Caco-2 (cell line): Measurements from ENCODE around the gene LARP4B. TPM values are rescaled to one million over a fixed set of nuclear protein-coding genes. Genes with fewer than 3 reads are reported as not detected.

Experiments used
- BruUV-seq: library from RNA; stranded (reverse); fragments of 400-500 nt; replicated peaks from 2 replicates; lab custom pipeline; 2021; lab: Mats Ljungman, UMichigan
- CTCF ChIA-PET: fragments of 300-600 bp; sonication (Branson Sonifier 250); formaldehyde crosslinking; loops from one replicate; lab custom pipeline; 2022; ENCODE audit warnings: antibody characterized with exemption; lab: Charles Lee
- POLR2A ChIA-PET: fragments of 300-600 bp; sonication (Branson Sonifier 250); formaldehyde crosslinking; loops from one replicate; lab custom pipeline; 2022; ENCODE audit warnings: antibody characterized with exemption; lab: Charles Lee
- DNase-seq, 2 experiments: peaks; one replicate each; pipeline versions ENCODE4 v3.0.0 to v3.0.0-alpha.2; 2020 to 2022
- H3K27me3 ChIP-seq: replicated peaks from 2 replicates; pipeline ENCODE4 v1.6.0; 2011; ENCODE audit warnings: low read length; ENCODE audit not compliant: control insufficient read depth, insufficient read depth
- H3K36me3 ChIP-seq: 2 replicates; pipeline ENCODE4 v1.5.1; 2011; ENCODE audit warnings: low read length; ENCODE audit not compliant: control insufficient read depth, insufficient read depth
- H3K4me1 ChIP-seq: fragments of 250-450 bp; sonication (Bioruptor Pico); 2 replicates; pipeline ENCODE4 v1.5.1; 2020; ENCODE audit warnings: mild to moderate bottlenecking
- H3K4me3 ChIP-seq: 2 replicates; pipeline ENCODE4 v1.5.1; 2011; ENCODE audit warnings: low read depth, mild to moderate bottlenecking, control low read depth, low read length
- H3K9me3 ChIP-seq: fragments of 250-450 bp; sonication (Bioruptor Pico); 2 replicates; pipeline ENCODE4 v1.5.1; 2020; ENCODE audit warnings: mild to moderate bottlenecking, moderate library complexity
- H3K27ac Mint-ChIP-seq: one replicate; pipeline ENCODE4 v1.8.0; 2022; ENCODE audit warnings: mixed read lengths; ENCODE audit not compliant: unreplicated experiment
- H3K27me3 Mint-ChIP-seq: one replicate; pipeline ENCODE4 v1.8.0; 2022; ENCODE audit warnings: mixed read lengths; ENCODE audit not compliant: insufficient read depth, unreplicated experiment
- H3K36me3 Mint-ChIP-seq: one replicate; pipeline ENCODE4 v1.8.0; 2022; ENCODE audit warnings: mild to moderate bottlenecking, mixed read lengths; ENCODE audit not compliant: insufficient read depth, unreplicated experiment
- H3K4me1 Mint-ChIP-seq: one replicate; pipeline ENCODE4 v1.8.0; 2022; ENCODE audit warnings: low read depth, mixed read lengths; ENCODE audit not compliant: unreplicated experiment
- H3K4me3 Mint-ChIP-seq: one replicate; pipeline ENCODE4 v1.8.0; 2022; ENCODE audit warnings: mild to moderate bottlenecking, moderate library complexity, mixed read lengths; ENCODE audit not compliant: unreplicated experiment
- H3K9me3 Mint-ChIP-seq: one replicate; pipeline ENCODE4 v1.8.0; 2022; ENCODE audit warnings: mixed read lengths; ENCODE audit not compliant: unreplicated experiment
- CTCF ChIP-seq, 2 experiments: fragments of 200-600 bp in 1 of 2; IDR thresholded peaks; 1 replicate in 1 of 2; 2 replicates in 1 of 2; pipeline versions ENCODE4 v1.5.1 to v1.8.0; 2011 to 2022; ENCODE audit warnings: antibody characterized with exemption in 1 of 2, control low read depth in 1 of 2, inconsistent platforms in 1 of 2, low read depth in 1 of 2, low read length in 1 of 2, mild to moderate bottlenecking in 1 of 2, moderate library complexity in 1 of 2; ENCODE audit not compliant: insufficient read depth in 1 of 2, severe bottlenecking in 1 of 2, unreplicated experiment in 1 of 2
- intact Hi-C: fragments of 100-400 bp; cut with micrococcal nuclease; formaldehyde crosslinking; loops from one replicate; pipeline ENCODE4 v1.10.0; 2022; ENCODE audit not compliant: unreplicated experiment
- total RNA-seq: library from RNA; stranded (reverse); gene quantifications from 2 replicates; pipeline ENCODE4 v1.2.3, GENCODE V29; 2022

Gene LARP4B
- total RNA-seq, 1 experiment from 2014 or later, result 235 TPM

GRCh38 chr10:923844-924523 is 7.5 kb downstream of the LARP4B start:
- Mint-ChIP-seq H3K4me3 (peak overlapping the region; percentile 31), H3K27me3 (no peaks in the 10 kb centered on the region), H3K27ac (peak overlapping the region; percentile 65), H3K36me3 (peaks cover 68% of the 10 kb centered on the region), H3K4me1 (peaks cover 45% of the 10 kb centered on the region), H3K9me3 (no peaks in the 10 kb centered on the region)
- intact Hi-C loops, result no loop called here
- DNase-seq, result no peak
- peaks cover 6% of the 10 kb centered on the region; the same call in 1 of the 2 replicates for H3K36me3 ChIP-seq
- H3K4me1 ChIP-seq, result peaks cover 52% of the 10 kb centered on the region
- no peaks in the 10 kb centered on the region for H3K27me3 ChIP-seq
- BruUV-seq, result no TSS peak
- POLR2A ChIA-PET, result no interaction called here
- CTCF ChIA-PET, result no interaction called here
- no peak for TF ChIP-seq CTCF (IDR thresholded peaks at IDR 0.05; ENCODE audit: insufficient read depth in 1 of 2, low read depth in 1 of 2, low read length in 1 of 2, severe bottlenecking in 1 of 2, unreplicated experiment in 1 of 2)
- H3K4me3 ChIP-seq, result no peak overlapping the region
- H3K9me3 ChIP-seq, result no peaks in the 10 kb centered on the region

- Mint-ChIP-seq H3K4me3 (no peak overlapping the region), H3K27me3 (no peaks in the 10 kb centered on the region), H3K4me1 (peaks cover 38% of the 10 kb centered on the region), H3K36me3 (peaks cover 71% of the 10 kb centered on the region), H3K27ac (peak overlapping the region; percentile 2), H3K9me3 (no peaks in the 10 kb centered on the region)
- intact Hi-C loops, result no loop called here
- Histone ChIP-seq H3K9me3 (no peaks in the 10 kb centered on the region), H3K27me3 (no peaks in the 10 kb centered on the region), H3K4me1 (peaks cover 34% of the 10 kb centered on the region), H3K4me3 (no peak overlapping the region), H3K36me3 (peaks cover 9% of the 10 kb centered on the region)
- DNase-seq, result no peak
- ChIA-PET CTCF (interaction anchor here (0.6 kb wide), 1 partner anchor 134 kb away, joined by 5 read pairs; no protein-coding TSS in a partner anchor), POLR2A (no interaction called here)
- no peak for TF ChIP-seq CTCF (IDR thresholded peaks at IDR 0.05; ENCODE audit: insufficient read depth in 1 of 2, low read depth in 1 of 2, low read length in 1 of 2, severe bottlenecking in 1 of 2, unreplicated experiment in 1 of 2)
- no TSS peak for BruUV-seq
These were observed 9.8 kb downstream of the LARP4B start for GRCh38 chr10:921471-922414.

GRCh38 chr10:920450-920849 is 11.1 kb downstream of the LARP4B start:
- Mint-ChIP-seq H3K36me3 (peaks cover 76% of the 10 kb centered on the region), H3K4me1 (peaks cover 29% of the 10 kb centered on the region), H3K9me3 (no peaks in the 10 kb centered on the region), H3K4me3 (no peak overlapping the region), H3K27me3 (no peaks in the 10 kb centered on the region), H3K27ac (no peak overlapping the region)
- peaks cover 9% of the 10 kb centered on the region for H3K36me3 ChIP-seq
- no TSS peak for BruUV-seq
- no peaks in the 10 kb centered on the region for H3K9me3 ChIP-seq
- ChIA-PET CTCF (no interaction called here), POLR2A (interaction anchor here (1.3 kb wide), 1 partner anchor 68 kb away, joined by 4 read pairs; the partner anchor contains the start of gene GTPBP4)
- TF ChIP-seq CTCF (IDR thresholded peaks at IDR 0.05; ENCODE audit: insufficient read depth in 1 of 2, low read depth in 1 of 2, low read length in 1 of 2, severe bottlenecking in 1 of 2, unreplicated experiment in 1 of 2), result no peak
- H3K4me3 ChIP-seq, result no peak overlapping the region
- H3K27me3 ChIP-seq, result no peaks in the 10 kb centered on the region
- DNase-seq, result no peak
- H3K4me1 ChIP-seq, result peaks cover 29% of the 10 kb centered on the region
- intact Hi-C loops, result no loop called here
